ENCODE results near the gene E2F8.

- TF ChIP-seq CTCF (IDR thresholded peaks at IDR 0.05; ENCODE audit: insufficient read depth, low read depth, low read length) (no peak), EZH2 (IDR thresholded peaks at IDR 0.05; ENCODE audit: insufficient read depth, low read length) (no peak)
These were observed 22.5 kb downstream of the E2F8 start for GRCh38 chr11:19218216-19218615.
